GM19035 (cell line): ENCODE results near the gene GTPBP10.

ENCODE experiments used
- ATAC-seq: cut with Tn5 transposase; IDR thresholded peaks from one replicate; pipeline ENCODE4 v1.9.1; 2021; ENCODE audit not compliant: unreplicated experiment

The GTPBP10 gene

DNA sequence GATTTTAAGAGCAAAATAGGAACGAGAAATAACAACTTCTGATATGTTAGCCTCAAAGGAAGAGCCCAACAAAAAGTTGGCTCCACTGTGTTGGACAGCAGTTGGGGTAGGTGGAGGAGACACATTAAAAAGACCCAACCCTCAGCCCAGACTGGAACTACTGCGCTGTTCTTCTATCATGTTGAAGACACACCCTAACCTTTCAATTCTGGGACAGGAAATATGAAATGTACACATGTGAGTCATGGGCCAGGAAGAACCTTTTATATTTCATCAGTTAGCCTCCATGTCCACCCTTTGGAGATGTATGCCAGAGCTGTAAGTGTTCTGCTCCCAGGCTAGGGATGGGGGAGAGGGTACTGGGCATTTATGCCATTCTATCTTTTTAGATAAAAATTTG, 78.9 kb downstream of the GTPBP10 start:
- no peak for ATAC-seq

DNA sequence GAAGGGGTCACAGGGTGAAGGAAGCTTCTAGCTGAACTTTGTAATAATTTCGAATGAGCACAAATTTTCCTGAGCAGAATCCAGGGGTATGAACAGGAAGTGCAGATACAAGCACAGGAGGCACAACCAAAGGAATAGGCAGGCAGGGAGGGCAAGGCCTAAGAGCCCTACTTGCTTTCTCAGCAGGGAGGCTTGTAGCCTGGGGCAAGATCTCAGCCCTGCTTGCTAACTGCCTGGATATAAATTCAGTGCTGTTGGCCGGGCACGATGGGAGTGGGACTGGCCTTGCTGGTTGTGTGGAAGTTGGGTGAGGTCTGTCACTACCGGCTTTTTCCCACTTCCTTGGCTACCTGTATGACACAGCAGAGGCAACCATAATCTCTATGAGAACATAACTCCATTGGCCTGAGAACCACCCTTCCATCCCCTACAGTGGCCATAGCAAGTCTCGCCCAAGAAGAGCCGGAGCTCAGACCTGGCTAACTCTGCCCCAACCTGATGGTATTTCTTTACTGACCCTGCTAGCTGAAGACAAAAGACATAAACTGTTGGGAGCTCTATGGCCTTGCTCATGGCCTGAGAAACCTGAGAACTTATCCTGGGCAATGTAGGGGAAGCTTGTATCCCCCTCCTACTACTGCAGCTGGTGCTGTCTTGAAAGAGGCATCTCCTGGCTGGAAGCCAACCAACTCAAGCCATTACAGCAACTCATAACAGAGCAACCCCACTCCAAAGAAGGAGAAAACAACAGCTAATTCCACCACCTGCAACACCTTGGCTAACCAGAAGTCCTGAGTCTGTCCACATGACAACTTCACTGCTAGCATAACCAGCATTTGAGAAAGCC, 84.3 kb downstream of the GTPBP10 start:
- no peak for ATAC-seq

GRCh38 chr7:90432752-90433151, 86.2 kb downstream of the GTPBP10 start:
- ATAC-seq = no peak

GRCh38 chr7:90433221-90433620, 86.7 kb downstream of the GTPBP10 start:
- no peak for ATAC-seq
